Epithelial cell of esophagus (primary cell): ENCODE data around the gene STK10.

Source experiments
- DNase-seq: peaks from one replicate; pipeline ENCODE4 v3.0.0; 2010; ENCODE audit warnings: low read depth
- H3K4me3 ChIP-seq: 2 replicates; pipeline ENCODE4 v1.5.1; 2011; ENCODE audit warnings: mild to moderate bottlenecking, low read length, control low read depth
- TF ChIP-seq, protein P1 (sequence below): IDR thresholded peaks from 2 replicates; pipeline ENCODE4 v1.5.1; 2011; ENCODE audit warnings: low read depth, mild to moderate bottlenecking, low read length, control low read depth, inconsistent platforms; ENCODE audit not compliant: insufficient read depth; ENCODE audit errors: missing control alignments

The STK10 gene

GRCh38 chr5:172144291-172144815 lies 43.7 kb downstream of the STK10 start:
- no peak for DNase-seq
- H3K4me3 ChIP-seq, result no peak overlapping the region
- TF ChIP-seq, protein P1, sequence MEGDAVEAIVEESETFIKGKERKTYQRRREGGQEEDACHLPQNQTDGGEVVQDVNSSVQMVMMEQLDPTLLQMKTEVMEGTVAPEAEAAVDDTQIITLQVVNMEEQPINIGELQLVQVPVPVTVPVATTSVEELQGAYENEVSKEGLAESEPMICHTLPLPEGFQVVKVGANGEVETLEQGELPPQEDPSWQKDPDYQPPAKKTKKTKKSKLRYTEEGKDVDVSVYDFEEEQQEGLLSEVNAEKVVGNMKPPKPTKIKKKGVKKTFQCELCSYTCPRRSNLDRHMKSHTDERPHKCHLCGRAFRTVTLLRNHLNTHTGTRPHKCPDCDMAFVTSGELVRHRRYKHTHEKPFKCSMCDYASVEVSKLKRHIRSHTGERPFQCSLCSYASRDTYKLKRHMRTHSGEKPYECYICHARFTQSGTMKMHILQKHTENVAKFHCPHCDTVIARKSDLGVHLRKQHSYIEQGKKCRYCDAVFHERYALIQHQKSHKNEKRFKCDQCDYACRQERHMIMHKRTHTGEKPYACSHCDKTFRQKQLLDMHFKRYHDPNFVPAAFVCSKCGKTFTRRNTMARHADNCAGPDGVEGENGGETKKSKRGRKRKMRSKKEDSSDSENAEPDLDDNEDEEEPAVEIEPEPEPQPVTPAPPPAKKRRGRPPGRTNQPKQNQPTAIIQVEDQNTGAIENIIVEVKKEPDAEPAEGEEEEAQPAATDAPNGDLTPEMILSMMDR, result no peak

DNA sequence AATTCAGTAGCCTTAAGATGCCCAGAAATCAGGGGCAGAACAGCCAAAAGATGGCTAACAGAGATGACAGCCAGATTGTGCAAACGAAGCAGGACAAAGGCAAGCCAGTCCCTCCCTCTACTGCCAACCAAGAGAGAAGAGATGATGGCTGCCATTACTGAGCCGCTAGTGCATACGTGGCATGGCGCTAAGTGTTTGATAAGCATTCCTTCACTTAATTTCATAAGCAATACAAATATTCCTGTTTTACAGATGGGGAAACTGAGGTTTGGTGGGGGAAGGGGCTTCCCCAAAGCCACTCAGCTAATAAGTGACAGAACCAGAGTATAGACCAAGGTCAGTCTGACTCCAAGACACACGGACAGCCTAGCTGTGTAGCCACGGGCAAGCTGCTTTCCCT lies 44.1 kb downstream of the STK10 start:
- H3K4me3 ChIP-seq, result no peak overlapping the region
- no peak for DNase-seq
- TF ChIP-seq, protein P1, result no peak

GRCh38 chr5:172142709-172143215 lies 45.3 kb downstream of the STK10 start:
- TF ChIP-seq, protein P1, result no peak
- no peak overlapping the region for H3K4me3 ChIP-seq
- no peak for DNase-seq

GRCh38 chr5:172141949-172142319 lies 46.1 kb downstream of the STK10 start:
- TF ChIP-seq, protein P1, result no peak
- no peak overlapping the region for H3K4me3 ChIP-seq
- DNase-seq, result no peak

GRCh38 chr5:172140866-172141265 lies 47.2 kb downstream of the STK10 start:
- TF ChIP-seq, protein P1, result no peak
- DNase-seq, result no peak
- H3K4me3 ChIP-seq, result no peak overlapping the region

DNA sequence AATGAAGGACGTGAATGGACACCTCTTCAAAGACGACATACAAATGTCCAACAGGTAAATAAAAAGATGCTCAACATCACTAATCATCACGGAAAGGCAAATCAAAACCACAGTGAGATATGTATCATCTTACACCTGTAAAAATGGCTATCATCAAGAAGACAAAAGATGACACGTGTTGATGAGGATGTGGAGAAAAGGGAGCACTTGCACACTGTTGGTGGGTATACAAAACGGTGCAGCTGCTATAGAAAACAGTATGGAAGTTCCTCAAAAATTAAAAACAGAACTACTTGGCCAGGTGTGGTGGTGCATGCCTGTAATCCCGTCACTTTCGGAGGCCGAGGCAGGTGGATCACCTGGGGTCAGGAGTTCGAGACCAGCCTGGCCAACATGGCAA lies 47.9 kb downstream of the STK10 start:
- TF ChIP-seq, protein P1, result no peak
- no peak for DNase-seq
- no peak overlapping the region for H3K4me3 ChIP-seq

- no peak overlapping the region for H3K4me3 ChIP-seq
- DNase-seq, result peak; percentile 16
- TF ChIP-seq, protein P1, result no peak
Measured at GRCh38 chr5:172137046-172137445, 51.0 kb downstream of the STK10 start.
